Measurements from ENCODE around the gene CFAP157. TPM values are rescaled to one million over a fixed set of nuclear protein-coding genes. Genes with fewer than 3 reads are reported as not detected.

The CFAP157 gene
- polyA plus RNA-seq (2013, experiment 1 of 2) = not detected
- not detected for polyA plus RNA-seq (2013, experiment 2 of 2)

GRCh38 chr9:127706836-127707241 is at the start of gene CFAP157:
CFAP157 (plus strand) TSS chr9:127706988; CDS start chr9:127707032, 44 bp downstream.
- Histone ChIP-seq H3K9ac (ENCODE audit: low read depth, low read length) (no peak within 1 kb of the TSS), H3K27me3 (ENCODE audit: insufficient read depth, low read length) (no peaks in the 10 kb centered on the region), H3K36me3 (ENCODE audit: insufficient read depth, low read length) (no peaks in the 10 kb centered on the region), H3K27ac (ENCODE audit: low read depth, low read length) (no peak within 1 kb of the TSS), H3K4me3 (ENCODE audit: low read length) (peak within 1 kb of the TSS; percentile 18; the same call in 1 of the 2 replicates), H3K9me3 (ENCODE audit: insufficient read depth, low read depth, low read length) (no peaks in the 10 kb centered on the region), H3K4me1 (ENCODE audit: insufficient read depth, low read length) (0 out of 2 replicates have a peak, but pooled peaks cover 4% of the 10 kb centered on the region)
- WGBS = 76% methylated on average over 11 of the region's 11 CpGs

GRCh38 chr9:127658428-127658827 is 48.4 kb upstream of the CFAP157 start:
- Histone ChIP-seq H3K36me3 (ENCODE audit: insufficient read depth, low read length) (peaks cover 29% of the 10 kb centered on the region), H3K4me3 (ENCODE audit: low read length) (no peak overlapping the region), H3K27ac (ENCODE audit: low read depth, low read length) (no peak overlapping the region), H3K9ac (ENCODE audit: low read depth, low read length) (no peak overlapping the region), H3K4me1 (ENCODE audit: insufficient read depth, low read length) (peaks cover 17% of the 10 kb centered on the region), H3K27me3 (ENCODE audit: insufficient read depth, low read length) (no peaks in the 10 kb centered on the region), H3K9me3 (ENCODE audit: insufficient read depth, low read depth, low read length) (no peaks in the 10 kb centered on the region)
- 90% methylated on average over 5 of the region's 5 CpGs for WGBS

GRCh38 chr9:127660886-127661741 is 45.7 kb upstream of the CFAP157 start:
- 85% methylated on average over 13 of the region's 13 CpGs for WGBS
- Histone ChIP-seq H3K27me3 (ENCODE audit: insufficient read depth, low read length) (no peaks in the 10 kb centered on the region), H3K27ac (ENCODE audit: low read depth, low read length) (no peak overlapping the region), H3K9ac (ENCODE audit: low read depth, low read length) (no peak overlapping the region), H3K4me1 (ENCODE audit: insufficient read depth, low read length) (no peaks in the 10 kb centered on the region), H3K9me3 (ENCODE audit: insufficient read depth, low read depth, low read length) (no peaks in the 10 kb centered on the region), H3K4me3 (ENCODE audit: low read length) (no peak overlapping the region), H3K36me3 (ENCODE audit: insufficient read depth, low read length) (peaks cover 51% of the 10 kb centered on the region)

GRCh38 chr9:127662617-127663016 is 44.2 kb upstream of the CFAP157 start:
- H3K4me1 ChIP-seq (ENCODE audit: insufficient read depth, low read length) = no peaks in the 10 kb centered on the region
- H3K36me3 ChIP-seq (ENCODE audit: insufficient read depth, low read length) = peaks cover 52% of the 10 kb centered on the region
- 73% methylated on average over 1 of the region's 1 CpG for WGBS
- no peaks in the 10 kb centered on the region for H3K27me3 ChIP-seq (ENCODE audit: insufficient read depth, low read length)
- no peaks in the 10 kb centered on the region for H3K9me3 ChIP-seq (ENCODE audit: insufficient read depth, low read depth, low read length)
- H3K27ac ChIP-seq (ENCODE audit: low read depth, low read length) = no peak overlapping the region
- H3K9ac ChIP-seq (ENCODE audit: low read depth, low read length) = no peak overlapping the region
- no peak overlapping the region for H3K4me3 ChIP-seq (ENCODE audit: low read length)

DNA sequence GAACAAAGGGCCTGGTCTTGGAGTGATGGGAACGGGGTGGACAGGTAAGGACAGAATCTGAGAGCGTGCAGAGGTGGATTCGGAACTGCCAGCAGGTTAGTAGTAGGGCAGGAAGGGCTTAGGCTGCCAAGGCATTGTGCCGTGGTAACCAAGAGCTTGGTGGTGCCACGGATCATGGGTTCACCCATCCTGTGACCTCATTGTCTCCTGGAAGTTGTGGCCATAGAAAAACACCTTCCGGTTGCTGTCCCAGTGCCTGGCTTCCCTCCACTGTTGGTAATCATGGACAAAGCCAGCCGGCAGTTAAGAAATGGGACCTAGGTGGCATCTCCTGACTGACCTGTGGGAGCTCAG is 42.5 kb upstream of the CFAP157 start:
- no peaks in the 10 kb centered on the region for H3K4me1 ChIP-seq (ENCODE audit: insufficient read depth, low read length)
- WGBS = 92% methylated on average over 7 of the region's 7 CpGs
- H3K9ac ChIP-seq (ENCODE audit: low read depth, low read length) = no peak overlapping the region
- H3K36me3 ChIP-seq (ENCODE audit: insufficient read depth, low read length) = peaks cover 57% of the 10 kb centered on the region
- H3K4me3 ChIP-seq (ENCODE audit: low read length) = no peak overlapping the region
- no peak overlapping the region for H3K27ac ChIP-seq (ENCODE audit: low read depth, low read length)
- H3K27me3 ChIP-seq (ENCODE audit: insufficient read depth, low read length) = no peaks in the 10 kb centered on the region
- H3K9me3 ChIP-seq (ENCODE audit: insufficient read depth, low read depth, low read length) = no peaks in the 10 kb centered on the region

DNA sequence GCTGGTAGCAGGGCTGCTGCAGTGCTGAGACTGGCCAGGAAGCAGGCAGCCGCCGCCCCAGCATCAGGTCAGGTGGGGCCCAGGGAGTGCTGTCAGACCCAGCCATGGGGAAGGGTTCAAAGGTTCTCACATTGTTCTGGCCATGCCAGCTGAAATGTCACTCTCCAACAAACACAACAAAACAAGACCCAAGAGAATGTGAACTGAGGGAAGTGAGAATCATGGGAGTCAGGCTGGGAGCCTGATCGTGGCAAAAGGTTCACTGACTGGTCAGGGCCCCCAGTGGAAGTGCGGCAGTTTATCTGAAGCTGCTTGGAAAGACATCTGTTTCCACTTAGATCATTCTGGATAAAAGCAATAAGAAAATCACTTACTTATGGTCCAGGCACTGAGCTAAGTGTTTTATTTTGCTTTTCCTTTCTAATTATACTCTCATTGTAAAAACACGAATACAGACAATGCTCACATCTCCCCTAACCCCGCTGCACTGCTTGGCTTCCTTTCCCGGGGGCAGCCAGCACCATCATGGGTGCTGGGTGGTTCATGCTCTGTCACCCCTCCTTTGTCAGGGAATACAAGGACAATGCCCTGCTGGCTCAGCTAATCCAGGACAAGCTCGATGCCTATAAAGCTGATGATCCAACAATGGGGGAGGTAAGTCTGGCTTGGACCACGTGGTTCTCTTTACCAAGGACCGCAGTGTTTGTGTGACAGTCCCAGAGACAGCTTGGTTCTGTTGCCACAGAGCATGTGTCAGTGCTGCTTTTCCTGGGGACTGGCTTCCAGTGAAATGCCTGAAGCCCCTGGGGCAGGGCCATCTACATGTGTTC is 41.9 kb upstream of the CFAP157 start:
- WGBS = 86% methylated on average over 10 of the region's 10 CpGs
- Histone ChIP-seq H3K36me3 (ENCODE audit: insufficient read depth, low read length) (peaks cover 56% of the 10 kb centered on the region), H3K27me3 (ENCODE audit: insufficient read depth, low read length) (no peaks in the 10 kb centered on the region), H3K4me1 (ENCODE audit: insufficient read depth, low read length) (no peaks in the 10 kb centered on the region), H3K4me3 (ENCODE audit: low read length) (no peak overlapping the region), H3K9ac (ENCODE audit: low read depth, low read length) (no peak overlapping the region), H3K27ac (ENCODE audit: low read depth, low read length) (no peak overlapping the region), H3K9me3 (ENCODE audit: insufficient read depth, low read depth, low read length) (no peaks in the 10 kb centered on the region)

DNA sequence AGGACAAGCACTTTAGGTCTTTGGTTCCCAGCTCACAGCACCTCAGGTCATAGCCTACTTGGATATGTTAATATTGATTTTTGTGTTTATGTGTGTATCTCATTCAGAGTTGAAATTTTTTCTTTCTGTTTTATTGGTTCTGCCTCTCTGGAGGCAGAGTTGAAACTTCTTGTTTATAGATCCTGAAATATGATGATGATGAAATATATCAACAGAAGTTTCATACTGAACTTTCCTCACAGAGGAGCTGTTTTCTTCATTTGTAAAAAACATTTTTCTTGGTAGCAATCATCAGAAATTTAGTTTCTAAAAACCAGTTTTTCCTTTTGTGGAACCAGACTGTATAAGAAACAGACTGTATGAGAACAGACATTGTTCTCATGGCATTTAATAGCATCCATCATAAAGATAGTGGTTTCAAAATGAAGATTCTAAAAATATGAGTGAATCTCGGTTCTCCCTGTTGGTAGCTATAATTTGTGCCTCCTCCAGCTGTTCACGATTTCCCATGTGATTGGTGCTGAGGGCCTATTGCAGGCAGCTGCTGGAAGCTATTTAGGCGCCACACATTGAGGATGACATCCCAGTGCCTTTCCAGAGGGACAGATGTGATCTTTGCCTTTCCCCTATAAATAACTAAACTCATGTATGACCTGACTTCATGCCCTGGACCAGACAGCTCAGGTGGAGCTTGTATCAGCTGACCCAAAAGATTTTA is 39.5 kb upstream of the CFAP157 start:
- Histone ChIP-seq H3K9me3 (ENCODE audit: insufficient read depth, low read depth, low read length) (no peaks in the 10 kb centered on the region), H3K9ac (ENCODE audit: low read depth, low read length) (no peak overlapping the region), H3K36me3 (ENCODE audit: insufficient read depth, low read length) (peaks cover 67% of the 10 kb centered on the region), H3K27me3 (ENCODE audit: insufficient read depth, low read length) (no peaks in the 10 kb centered on the region), H3K27ac (ENCODE audit: low read depth, low read length) (no peak overlapping the region), H3K4me3 (ENCODE audit: low read length) (no peak overlapping the region), H3K4me1 (ENCODE audit: insufficient read depth, low read length) (no peaks in the 10 kb centered on the region)
- 95% methylated on average over 3 of the region's 3 CpGs for WGBS

DNA sequence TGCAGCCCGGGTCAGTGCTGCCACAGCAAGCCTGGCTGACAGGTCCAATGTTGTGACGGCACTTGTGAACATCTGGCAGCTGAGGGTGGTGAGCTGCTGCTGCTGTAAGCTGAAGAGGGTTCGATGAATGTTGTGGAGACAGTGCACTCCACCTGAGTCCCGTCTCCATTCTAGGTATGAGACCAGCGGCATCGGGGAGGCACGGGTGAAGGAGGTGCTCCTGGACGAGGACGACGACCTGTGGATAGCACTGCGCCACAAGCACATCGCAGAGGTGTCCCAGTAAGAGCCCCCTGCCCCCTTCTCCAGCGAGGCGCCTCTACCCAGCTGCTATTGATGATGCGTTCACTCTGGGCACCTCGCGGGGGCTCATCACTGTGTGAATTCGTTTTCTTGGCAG is 38.9 kb upstream of the CFAP157 start:
- no peaks in the 10 kb centered on the region for H3K27me3 ChIP-seq (ENCODE audit: insufficient read depth, low read length)
- 96% methylated on average over 18 of the region's 18 CpGs for WGBS
- H3K9me3 ChIP-seq (ENCODE audit: insufficient read depth, low read depth, low read length) = no peaks in the 10 kb centered on the region
- peaks cover 66% of the 10 kb centered on the region for H3K36me3 ChIP-seq (ENCODE audit: insufficient read depth, low read length)
- no peak overlapping the region for H3K27ac ChIP-seq (ENCODE audit: low read depth, low read length)
- H3K4me1 ChIP-seq (ENCODE audit: insufficient read depth, low read length) = no peaks in the 10 kb centered on the region
- no peak overlapping the region for H3K4me3 ChIP-seq (ENCODE audit: low read length)
- H3K9ac ChIP-seq (ENCODE audit: low read depth, low read length) = no peak overlapping the region

DNA sequence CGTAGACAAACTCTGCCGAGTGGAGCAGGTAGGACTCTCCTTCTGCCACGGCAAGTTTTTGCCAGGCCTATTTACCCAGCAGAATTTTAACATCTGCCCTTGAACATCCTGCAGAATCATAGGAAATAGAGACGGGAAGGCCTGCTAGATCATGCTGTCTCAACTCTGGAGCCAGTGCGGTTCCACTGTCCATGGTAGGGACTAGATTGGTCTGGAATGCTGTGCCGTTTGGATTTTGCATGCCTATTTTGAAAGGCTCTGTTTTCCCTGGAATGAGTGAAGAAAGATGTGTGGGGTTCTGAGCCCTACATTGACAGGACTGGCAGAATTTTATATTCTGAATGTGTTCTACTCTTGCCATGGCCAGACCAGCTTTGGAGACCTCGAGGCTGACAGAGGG is 33.6 kb upstream of the CFAP157 start:
- 93% methylated on average over 7 of the region's 7 CpGs for WGBS
- Histone ChIP-seq H3K27me3 (ENCODE audit: insufficient read depth, low read length) (no peaks in the 10 kb centered on the region), H3K27ac (ENCODE audit: low read depth, low read length) (no peak overlapping the region), H3K4me3 (ENCODE audit: low read length) (no peak overlapping the region), H3K9ac (ENCODE audit: low read depth, low read length) (no peak overlapping the region), H3K4me1 (ENCODE audit: insufficient read depth, low read length) (no peaks in the 10 kb centered on the region), H3K36me3 (ENCODE audit: insufficient read depth, low read length) (peaks cover 66% of the 10 kb centered on the region), H3K9me3 (ENCODE audit: insufficient read depth, low read depth, low read length) (no peaks in the 10 kb centered on the region)

DNA sequence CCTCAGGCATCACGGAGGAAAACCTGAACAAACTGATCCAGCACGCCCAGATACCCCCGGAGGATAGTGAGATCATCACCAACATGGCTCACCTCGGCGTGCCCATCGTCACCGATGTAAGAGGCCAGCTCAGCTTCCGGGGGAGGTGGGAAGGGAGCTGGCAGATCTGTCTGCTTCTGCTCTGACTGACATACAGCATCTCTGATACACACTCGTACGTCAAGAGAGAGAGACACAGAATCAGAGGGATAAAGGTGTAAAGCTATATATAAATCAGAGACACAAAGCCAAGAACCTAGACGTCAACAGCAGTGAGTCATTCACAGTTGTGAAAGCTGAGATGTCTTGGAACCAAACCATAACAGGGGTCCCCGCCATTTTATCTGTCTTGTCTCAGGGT is 30.1 kb upstream of the CFAP157 start:
- Histone ChIP-seq H3K36me3 (ENCODE audit: insufficient read depth, low read length) (peaks cover 69% of the 10 kb centered on the region), H3K9ac (ENCODE audit: low read depth, low read length) (no peak overlapping the region), H3K4me1 (ENCODE audit: insufficient read depth, low read length) (no peaks in the 10 kb centered on the region), H3K9me3 (ENCODE audit: insufficient read depth, low read depth, low read length) (no peaks in the 10 kb centered on the region), H3K27ac (ENCODE audit: low read depth, low read length) (no peak overlapping the region), H3K27me3 (ENCODE audit: insufficient read depth, low read length) (no peaks in the 10 kb centered on the region), H3K4me3 (ENCODE audit: low read length) (no peak overlapping the region)
- 95% methylated on average over 12 of the region's 12 CpGs for WGBS

GRCh38 chr9:127679506-127679905 is 27.3 kb upstream of the CFAP157 start:
- no peaks in the 10 kb centered on the region for H3K27me3 ChIP-seq (ENCODE audit: insufficient read depth, low read length)
- WGBS = 75% methylated on average over 1 of the region's 2 CpGs
- no peak overlapping the region for H3K4me3 ChIP-seq (ENCODE audit: low read length)
- H3K9ac ChIP-seq (ENCODE audit: low read depth, low read length) = no peak overlapping the region
- no peak overlapping the region for H3K27ac ChIP-seq (ENCODE audit: low read depth, low read length)
- no peaks in the 10 kb centered on the region for H3K9me3 ChIP-seq (ENCODE audit: insufficient read depth, low read depth, low read length)
- peaks cover 69% of the 10 kb centered on the region for H3K36me3 ChIP-seq (ENCODE audit: insufficient read depth, low read length)
- no peaks in the 10 kb centered on the region for H3K4me1 ChIP-seq (ENCODE audit: insufficient read depth, low read length)

Measured in HUES64 (cell line).